ENCODE results near the gene NPAS3. TPM values are rescaled to one million over a fixed set of nuclear protein-coding genes. Genes with fewer than 3 reads are reported as not detected.

NPAS3 gene
- total and polyA plus RNA-seq, 7 donors = 0.36 to 6.4 (median 4.6) TPM; not detected in 2

DNA sequence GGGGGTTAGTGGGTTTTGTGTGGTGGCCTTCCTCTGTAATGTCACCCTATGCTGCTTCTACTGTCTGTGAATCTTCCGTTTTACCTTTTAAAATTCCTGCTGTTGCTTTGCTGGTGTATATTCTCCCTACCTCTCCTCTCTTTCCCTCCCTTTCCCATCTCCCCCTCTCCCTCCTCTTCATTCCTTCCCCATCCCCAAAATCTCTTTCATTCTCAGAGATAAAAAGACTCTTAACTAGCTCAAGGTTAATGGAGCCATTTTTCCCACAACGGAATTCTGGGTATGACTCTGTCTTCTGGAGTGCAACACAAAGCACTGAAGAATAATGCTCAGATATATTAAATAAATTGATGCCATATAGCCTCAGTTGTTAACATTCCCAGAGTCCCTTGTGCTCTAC, 864.1 kb downstream of the NPAS3 start:
- no peak for TF ChIP-seq CTCF (IDR thresholded peaks at IDR 0.05)
- no peak for TF ChIP-seq POLR2AphosphoS5 (IDR thresholded peaks at IDR 0.05)
- no peak for TF ChIP-seq POLR2A (IDR thresholded peaks at IDR 0.05)
- TF ChIP-seq EP300 (IDR thresholded peaks at IDR 0.05) = no peak
- H3K4me1 ChIP-seq = no peaks in the 10 kb centered on the region
- no peaks in the 10 kb centered on the region for H3K9me3 ChIP-seq
- H3K27me3 ChIP-seq = peaks cover 4 to 24% (median 5%) of the 10 kb centered on the region in 3 donors
- intact Hi-C loops (cut with DNase I) = no loop called here
- DNase-seq = no peak
- H3K27ac ChIP-seq = no peak overlapping the region
- no peak overlapping the region for H3K4me3 ChIP-seq
- H3K36me3 ChIP-seq = no peaks in the 10 kb centered on the region
- 90 to 94% methylated on average over 2 of the region's 2 CpGs for WGBS, 2 donors

- H3K27ac ChIP-seq = no peak overlapping the region
- no peaks in the 10 kb centered on the region for H3K9me3 ChIP-seq
Observed at GRCh38 chr14:33805593-33805992, 866.9 kb downstream of the NPAS3 start.

DNA sequence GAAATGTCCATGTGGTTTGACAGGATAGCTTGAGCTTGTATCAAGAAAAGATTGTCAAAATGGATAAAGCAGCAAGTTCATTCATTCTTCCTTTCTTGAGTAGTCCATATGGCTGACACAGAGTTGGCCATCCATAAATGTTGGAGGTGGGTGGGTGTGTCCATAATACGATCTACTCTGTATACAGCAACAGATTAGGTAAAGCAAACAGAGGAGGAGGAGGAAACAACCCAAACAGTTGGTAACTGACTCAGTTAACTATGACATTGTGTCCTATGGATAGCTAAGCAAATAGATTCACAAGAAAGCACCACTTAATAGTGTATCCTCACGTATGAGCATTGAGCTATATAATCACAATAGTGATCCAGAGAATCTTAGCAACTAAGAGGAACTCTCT, 868.2 kb downstream of the NPAS3 start:
- Histone ChIP-seq H3K27ac (no peak overlapping the region), H3K4me1 (no peaks in the 10 kb centered on the region), H3K36me3 (no peaks in the 10 kb centered on the region), H3K27me3 (no peaks in the 10 kb centered on the region), H3K9me3 (no peaks in the 10 kb centered on the region), H3K4me3 (no peak overlapping the region)
- TF ChIP-seq POLR2AphosphoS5 (IDR thresholded peaks at IDR 0.05) (no peak), CTCF (IDR thresholded peaks at IDR 0.05) (no peak), EP300 (IDR thresholded peaks at IDR 0.05) (no peak), POLR2A (IDR thresholded peaks at IDR 0.05) (no peak)
- intact Hi-C loops (cut with DNase I) = no loop called here
- 21 to 72% methylated on average over 2 of the region's 2 CpGs for WGBS, 2 donors
- no peak for DNase-seq

More at GRCh38 chr14:33805593-33805992, 866.9 kb downstream of the NPAS3 start:
- no peak overlapping the region for H3K4me3 ChIP-seq
- H3K27me3 ChIP-seq = peaks cover 0 to 8% (median 2%) of the 10 kb centered on the region in 3 donors
- no peak for DNase-seq
- H3K36me3 ChIP-seq = no peaks in the 10 kb centered on the region
- TF ChIP-seq EP300 (IDR thresholded peaks at IDR 0.05) = no peak
- TF ChIP-seq POLR2A (IDR thresholded peaks at IDR 0.05) = no peak
- no peak for TF ChIP-seq CTCF (IDR thresholded peaks at IDR 0.05)
- TF ChIP-seq POLR2AphosphoS5 (IDR thresholded peaks at IDR 0.05) = no peak
- WGBS, 2 donors = 68 to 87% methylated on average over 2 of the region's 2 CpGs
- intact Hi-C loops (cut with DNase I) = no loop called here
- H3K4me1 ChIP-seq = no peaks in the 10 kb centered on the region

- H3K27ac ChIP-seq = no peak overlapping the region
- TF ChIP-seq POLR2AphosphoS5 (IDR thresholded peaks at IDR 0.05) = no peak
- no peak for TF ChIP-seq POLR2A (IDR thresholded peaks at IDR 0.05)
- TF ChIP-seq EP300 (IDR thresholded peaks at IDR 0.05) = no peak
- no peak for TF ChIP-seq CTCF (IDR thresholded peaks at IDR 0.05)
- no peaks in the 10 kb centered on the region for H3K36me3 ChIP-seq
- H3K4me1 ChIP-seq = no peaks in the 10 kb centered on the region
- intact Hi-C loops (cut with DNase I) = no loop called here
- H3K9me3 ChIP-seq = no peaks in the 10 kb centered on the region
- no peak for DNase-seq
- no peaks in the 10 kb centered on the region for H3K27me3 ChIP-seq
- H3K4me3 ChIP-seq = no peak overlapping the region
- 72 to 78% methylated on average over 3 of the region's 3 CpGs for WGBS, 2 donors
Observed at GRCh38 chr14:33808187-33808586, 869.5 kb downstream of the NPAS3 start.

DNA sequence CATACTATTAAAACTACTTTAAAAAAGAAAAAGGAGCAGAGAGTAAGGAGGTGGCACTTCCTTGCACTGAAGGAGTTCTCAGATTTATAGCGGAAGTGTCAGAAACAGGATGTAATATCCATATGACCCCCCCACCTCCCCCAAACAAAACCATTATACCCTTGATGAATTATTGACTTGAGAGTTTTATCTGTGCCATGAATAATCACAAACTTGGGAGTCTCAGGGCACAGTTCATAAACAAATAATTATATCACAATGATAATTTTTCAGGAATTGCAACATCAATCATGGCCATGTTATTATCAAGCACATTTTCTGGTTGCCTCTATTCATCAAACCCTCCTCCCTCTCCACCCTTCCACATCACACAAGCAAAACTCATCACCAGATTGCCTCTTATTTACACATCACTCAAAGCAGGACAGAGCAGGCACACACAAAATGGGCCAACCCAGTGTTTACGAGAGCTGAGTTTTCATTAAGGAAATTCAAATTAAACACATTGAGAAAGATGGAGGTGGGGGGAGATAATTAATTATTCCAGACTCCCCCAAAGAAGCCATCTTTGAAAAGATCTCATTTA, 870.8 kb downstream of the NPAS3 start:
- Histone ChIP-seq H3K27ac (no peak overlapping the region), H3K4me1 (no peaks in the 10 kb centered on the region), H3K9me3 (no peaks in the 10 kb centered on the region), H3K4me3 (no peak overlapping the region), H3K27me3 (no peaks in the 10 kb centered on the region), H3K36me3 (no peaks in the 10 kb centered on the region)
- 85 to 93% methylated on average over 2 of the region's 2 CpGs for WGBS, 2 donors
- intact Hi-C loops (cut with DNase I) = no loop called here
- DNase-seq = no peak
- TF ChIP-seq POLR2A (IDR thresholded peaks at IDR 0.05) (no peak), EP300 (IDR thresholded peaks at IDR 0.05) (no peak), CTCF (IDR thresholded peaks at IDR 0.05) (no peak), POLR2AphosphoS5 (IDR thresholded peaks at IDR 0.05) (no peak)

Measured in sigmoid colon (tissue), 7 donors.